NCI-H2196 treated with DMSO at 0.1 percent for 48 hours (cell line): Measurements from ENCODE around the gene KCP.

ENCODE experiments used
- DNase-seq: peaks from one replicate; lab custom pipeline; 2025; ENCODE audit not compliant: unreplicated experiment; lab: John Stamatoyannopoulos, UW

The KCP gene

DNA sequence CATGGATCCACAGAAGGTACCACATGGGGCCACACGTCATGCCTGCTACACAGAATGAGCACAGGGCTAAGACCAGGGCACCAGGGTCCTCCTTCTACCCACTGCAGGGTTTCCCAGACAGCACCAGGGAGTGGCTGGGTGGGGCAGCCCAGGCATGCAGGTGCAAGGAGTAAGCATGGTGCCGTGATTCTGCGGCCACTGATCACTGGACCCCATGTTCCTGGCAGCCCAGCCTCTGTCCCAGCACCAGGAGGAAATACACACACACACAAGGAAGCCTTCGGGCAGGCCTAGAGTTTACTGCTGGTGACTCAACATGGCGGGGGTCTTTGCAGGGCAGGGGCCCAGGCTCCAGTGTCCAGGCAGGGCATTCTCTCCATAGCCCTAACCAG is 33.9 kb downstream of the KCP start:
- DNase-seq: no peak

DNA sequence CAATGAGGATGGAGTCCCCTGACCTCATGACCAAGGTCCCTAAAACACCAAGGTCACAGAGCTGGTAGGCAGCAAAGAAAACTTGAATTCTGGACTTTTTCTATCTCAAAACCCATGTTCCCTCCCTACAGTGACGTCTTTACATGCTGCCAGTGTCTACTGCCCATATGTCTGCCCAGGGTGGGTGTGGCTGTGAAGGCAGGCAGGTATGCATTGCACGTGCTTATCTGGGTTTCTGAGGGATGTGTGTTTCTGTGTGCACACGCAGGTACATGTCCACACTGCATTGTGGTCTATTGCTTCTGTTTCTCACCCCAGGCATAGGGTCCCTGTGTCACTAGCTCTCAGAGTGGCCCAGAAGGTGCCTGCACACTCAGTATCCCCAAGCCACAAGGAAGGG is 34.4 kb downstream of the KCP start:
- DNase-seq: no peak

DNA sequence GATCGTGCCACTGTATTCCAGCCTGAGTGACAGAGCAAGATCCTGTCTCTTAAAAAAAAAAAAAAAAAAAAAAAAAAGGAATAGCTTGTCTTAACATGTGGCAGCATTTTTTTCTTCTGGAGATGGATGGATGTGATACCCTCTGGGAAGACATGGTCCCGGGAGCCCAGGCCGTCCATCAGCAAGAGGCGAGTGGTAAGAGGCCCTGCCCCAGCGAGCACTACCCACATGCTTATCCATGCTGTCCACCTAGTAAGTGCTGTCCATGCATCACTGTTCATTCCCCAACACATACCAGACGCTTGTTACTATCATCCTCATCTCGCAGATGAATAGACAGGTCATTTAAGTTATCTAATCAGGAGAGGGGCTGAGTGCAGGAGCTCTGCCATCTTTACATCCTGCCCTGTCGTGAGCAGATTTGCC is 35.0 kb downstream of the KCP start:
- DNase-seq: no peak

DNA sequence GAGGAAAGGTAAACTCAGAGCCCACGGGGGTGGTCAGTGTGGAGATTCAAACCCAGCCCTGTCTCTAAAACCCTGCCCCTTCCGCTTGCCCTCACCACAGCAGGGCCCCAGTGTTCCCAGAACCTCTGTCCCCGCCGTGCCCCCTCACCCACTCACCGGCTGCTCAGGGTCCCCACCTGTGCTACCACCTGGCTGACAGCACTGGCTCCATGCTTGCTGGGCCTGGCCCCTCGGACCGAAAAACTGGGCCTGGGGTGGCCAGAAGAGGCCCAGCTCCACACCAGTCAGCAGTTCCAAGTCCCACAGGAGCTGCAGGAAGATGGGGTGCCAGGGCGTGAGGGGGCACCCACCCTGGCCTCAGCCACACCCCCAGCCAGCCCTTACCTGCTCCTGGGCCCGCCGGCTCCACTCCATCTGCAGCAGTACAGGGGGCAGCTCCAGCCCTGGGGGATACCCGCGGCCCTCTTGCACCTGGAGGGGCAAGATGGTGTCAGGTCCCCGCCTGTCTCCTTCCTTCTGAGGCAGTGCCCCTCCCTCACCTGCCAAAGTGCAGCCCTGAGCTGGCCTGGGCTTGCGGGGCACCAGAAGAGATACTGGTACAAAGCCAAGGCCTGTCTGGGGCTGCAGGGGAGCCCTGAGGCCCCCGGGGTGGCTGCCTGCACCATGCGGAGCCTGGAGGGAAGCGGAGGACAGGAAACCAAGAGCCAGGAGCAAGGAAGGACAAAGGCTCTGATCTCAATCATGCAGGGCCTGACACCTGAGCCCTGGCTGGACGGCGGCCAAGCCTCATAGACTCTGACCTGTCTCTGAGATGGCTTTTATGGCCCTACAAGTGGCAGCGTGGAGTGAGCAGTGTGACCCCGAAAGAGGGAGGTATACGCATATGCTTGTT is 36.1 kb downstream of the KCP start:
- DNase-seq: peak; percentile 52

DNA sequence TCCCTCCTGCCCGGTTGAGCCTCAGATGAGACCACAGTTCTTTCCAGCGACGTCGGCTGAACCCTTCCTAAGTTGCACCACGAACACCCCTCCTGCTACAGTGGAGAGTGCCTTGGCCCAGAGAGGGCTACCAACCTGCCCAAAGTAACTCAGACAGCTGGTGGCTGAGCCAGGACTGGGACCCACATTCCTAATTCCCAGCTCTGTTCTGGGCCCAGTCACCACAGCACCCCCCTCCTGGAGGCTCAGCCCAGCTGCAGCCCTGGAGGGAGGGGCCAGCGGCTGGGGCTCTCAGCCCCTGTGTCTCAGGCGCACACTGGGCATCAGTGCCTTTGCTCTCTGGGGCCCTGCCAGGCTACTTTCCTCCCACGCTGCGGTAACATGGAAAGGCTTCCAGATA is 37.3 kb downstream of the KCP start:
- no peak for DNase-seq

DNA sequence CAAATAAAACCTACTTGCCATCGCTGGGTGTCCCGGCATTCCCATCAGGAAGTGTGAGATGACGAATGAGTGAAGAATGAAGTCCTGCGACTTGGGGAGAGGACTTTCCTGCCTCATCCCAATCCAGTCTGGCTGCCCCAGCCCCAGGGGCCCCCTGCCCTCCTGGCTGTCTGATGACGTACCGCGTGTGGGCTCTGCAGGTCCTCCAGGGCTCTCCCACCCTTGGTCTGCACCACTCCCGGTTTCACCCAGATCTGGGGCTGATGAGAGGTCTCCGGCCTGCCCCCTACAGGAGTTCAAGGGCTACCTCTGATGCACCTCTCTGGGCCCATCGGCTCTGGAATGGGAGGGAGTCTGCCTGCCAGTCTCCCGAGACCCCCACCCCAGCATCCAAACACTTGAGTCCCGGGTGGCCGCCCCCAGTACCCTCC is 38.1 kb downstream of the KCP start:
- no peak for DNase-seq

DNA sequence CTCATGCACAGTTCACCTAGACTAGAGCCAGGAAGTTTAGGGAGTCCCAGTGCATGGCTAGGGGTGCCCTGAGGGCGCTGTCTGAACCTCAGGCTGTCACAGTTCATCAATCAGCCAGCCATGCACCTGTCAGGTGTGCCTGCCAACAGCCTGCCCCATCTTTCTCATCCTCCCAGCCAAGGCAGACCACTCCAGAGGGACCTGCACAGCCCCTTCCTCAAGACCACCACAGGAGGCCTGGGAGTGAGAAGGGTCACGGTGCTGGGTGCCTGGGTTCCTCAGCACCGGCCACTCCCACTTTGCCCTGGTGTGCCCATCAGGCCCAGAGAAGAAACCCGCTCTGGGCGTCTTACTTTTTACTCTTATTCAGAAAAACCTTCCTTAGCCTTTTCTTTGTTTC is 39.5 kb downstream of the KCP start:
- DNase-seq: no peak

DNA sequence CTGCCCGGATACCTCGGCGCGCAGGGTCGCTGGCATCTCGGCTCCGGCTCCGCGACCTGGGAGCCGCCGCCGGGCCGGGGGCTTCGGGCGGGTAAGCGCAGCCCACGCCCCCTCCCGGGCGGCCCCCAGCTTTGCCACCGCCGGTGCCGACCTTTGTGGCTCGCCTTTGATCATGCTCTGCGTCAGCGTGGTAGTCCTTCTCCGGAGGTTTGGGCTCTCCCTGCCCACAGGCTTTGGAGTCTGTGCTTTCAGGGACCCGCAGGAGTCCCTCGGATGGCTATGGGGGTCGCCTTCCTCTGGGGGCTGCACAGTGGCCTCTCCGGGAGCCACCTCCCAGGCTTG is 40.6 kb downstream of the KCP start:
- DNase-seq: no peak

DNA sequence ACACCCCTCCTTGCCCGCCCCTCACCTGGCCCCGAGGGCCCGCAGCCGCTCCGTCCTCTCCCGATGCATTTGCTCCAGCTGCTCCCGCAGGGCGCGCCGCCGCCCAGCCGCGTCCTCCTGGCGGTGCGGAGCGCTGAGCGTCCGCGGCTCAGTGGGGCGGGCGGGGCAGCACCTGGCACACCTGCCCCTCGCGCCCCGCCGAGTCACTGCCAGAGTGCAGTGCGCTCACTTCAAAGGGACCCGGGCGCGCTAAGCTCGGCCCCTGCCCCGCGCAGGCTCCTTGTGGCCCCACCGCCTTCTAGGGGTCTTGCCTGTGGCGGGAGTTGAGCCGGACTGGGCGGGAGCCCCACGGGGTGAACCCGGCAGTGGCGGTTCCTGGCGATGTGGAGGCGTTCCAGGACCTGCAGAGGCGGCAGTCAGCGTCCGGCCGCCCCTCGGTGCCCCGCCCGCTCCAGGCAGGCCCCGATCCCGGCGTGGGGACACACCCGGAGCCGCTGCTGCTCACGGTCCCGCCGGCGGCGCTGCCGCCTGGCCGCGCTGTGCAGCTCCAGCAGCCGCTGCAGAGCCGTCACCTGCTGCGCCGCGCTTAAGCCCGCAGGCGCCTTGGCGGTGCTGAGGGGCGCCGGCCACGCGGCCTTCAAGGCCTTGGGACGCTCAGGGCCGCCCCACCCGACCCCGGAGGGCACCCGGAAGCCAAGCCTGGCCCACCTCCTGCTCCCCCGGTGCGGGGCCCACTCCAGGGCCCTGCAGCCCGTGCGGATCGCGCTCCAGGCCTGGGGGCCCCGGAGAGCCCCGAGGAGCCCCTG is 41.2 kb downstream of the KCP start:
- DNase-seq: peak; percentile 27

DNA sequence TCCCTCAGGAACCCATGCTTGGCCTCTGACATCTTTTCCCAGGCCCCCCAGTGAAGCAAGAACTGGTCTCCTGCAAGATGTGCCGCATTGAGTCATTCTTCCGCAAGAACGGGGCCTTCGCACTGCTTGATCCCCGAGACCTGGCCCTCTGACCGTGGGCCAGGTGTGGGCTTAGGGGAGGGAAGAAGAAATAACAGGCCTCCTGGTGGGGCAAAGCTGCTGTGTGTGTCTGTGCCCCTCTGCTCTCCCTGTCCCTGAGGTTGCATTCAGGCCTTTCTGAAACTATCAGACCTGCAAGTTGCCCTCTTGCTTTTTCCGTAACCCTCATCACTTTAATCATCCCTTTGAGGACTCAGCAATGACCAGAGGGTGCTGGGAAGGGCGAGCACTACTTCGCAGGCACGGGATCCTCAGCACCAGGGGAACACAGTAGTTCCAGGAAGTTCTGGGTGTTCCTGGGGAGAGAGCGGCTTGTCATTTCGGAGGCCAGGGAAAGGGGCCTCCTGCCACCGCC is 41.8 kb downstream of the KCP start:
- DNase-seq: no peak

DNA sequence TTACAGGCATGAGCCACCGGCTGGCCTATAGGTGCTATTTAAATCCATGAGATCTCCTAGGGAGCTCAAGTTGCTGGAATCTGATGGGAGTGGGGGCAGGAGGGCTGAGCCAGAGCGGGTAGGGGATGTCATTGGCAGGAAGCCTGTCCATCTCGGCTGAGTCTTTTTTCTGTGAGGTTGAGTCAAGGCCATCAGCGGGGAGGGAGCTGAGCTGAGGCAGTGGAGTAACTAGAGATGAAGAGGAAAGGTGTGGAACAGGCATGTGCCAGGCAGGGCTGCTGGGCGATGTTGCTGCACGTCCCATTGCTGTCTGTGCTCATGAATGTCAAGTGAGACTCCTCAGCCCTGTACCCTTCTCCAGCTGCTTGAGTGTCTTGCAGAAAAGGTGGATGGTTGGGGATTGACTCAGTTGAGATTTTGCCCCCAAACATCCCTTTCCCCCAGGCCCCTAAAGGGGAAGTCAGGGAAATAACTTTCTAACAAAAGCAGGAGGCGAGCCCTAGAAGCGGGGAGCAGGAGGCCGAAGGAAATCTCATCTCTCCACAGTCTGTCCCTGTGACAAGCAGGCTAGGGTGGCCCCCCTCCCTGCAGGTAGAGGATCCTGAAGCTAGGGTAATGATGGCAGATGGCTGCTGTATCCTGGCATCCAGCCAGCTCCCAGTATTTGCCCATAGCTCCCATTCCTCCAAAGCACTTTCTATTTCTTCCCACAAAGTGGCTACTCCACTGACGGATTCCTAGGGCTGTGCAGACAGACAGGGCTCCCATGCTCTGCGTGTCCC is 42.5 kb downstream of the KCP start:
- DNase-seq: peak; percentile 28

DNA sequence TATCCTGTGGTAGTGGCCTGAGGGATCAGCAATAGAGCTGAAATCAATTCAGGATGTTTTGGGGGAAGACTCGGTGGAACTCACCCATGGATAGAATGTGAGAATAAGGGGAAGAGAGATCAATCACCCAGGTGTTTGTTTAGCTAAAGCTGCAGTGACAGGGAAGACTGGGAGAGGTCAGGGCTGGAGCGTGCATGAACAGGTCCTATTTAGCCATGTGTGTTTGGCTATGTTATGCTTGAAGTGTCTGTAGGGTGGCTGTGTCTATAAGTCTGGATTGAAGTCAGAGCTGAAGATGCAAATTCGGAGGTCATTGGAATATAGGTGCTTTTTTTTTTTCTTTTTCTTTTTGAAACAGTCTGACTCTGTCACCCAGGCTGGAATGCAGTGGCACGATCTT is 43.3 kb downstream of the KCP start:
- no peak for DNase-seq

DNA sequence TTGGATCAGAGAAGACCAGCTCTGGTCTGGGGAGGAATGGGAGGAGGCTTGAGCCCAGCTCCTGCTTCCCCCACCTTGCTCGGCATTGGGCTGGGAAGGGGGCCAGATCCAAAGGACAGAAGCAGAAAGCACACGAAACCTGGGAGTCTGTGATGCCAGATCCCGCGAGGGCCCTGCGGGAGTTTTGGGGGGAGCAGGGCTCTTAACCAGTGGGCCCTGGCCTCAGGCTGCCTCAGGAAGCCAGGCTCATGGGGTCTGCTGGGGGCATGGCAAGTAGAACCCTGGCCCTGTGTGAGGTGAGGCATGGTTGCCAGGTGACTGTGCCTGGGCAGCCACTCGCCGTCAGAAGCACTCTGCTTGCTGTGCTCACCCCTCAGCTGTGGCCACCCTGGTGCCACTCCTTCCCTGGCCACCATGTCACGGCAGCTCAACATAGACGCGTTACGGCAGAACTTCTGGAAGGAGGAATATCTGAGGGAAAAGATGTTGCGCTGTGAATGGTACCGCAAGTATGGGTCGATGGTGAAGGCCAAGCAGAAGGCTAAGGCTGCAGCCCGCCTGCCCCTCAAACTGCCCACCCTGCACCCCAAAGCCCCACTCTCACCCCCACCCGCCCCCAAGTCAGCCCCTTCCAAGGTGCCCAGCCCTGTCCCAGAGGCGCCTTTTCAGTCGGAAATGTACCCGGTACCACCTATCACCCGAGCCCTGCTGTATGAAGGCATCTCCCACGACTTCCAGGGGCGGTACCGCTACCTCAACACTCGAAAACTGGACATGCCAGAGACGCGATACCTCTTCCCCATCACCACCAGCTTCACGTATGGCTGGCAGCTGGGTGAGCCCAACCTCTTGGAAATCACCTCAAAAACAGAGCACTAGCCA is 44.3 kb downstream of the KCP start:
- no peak for DNase-seq

DNA sequence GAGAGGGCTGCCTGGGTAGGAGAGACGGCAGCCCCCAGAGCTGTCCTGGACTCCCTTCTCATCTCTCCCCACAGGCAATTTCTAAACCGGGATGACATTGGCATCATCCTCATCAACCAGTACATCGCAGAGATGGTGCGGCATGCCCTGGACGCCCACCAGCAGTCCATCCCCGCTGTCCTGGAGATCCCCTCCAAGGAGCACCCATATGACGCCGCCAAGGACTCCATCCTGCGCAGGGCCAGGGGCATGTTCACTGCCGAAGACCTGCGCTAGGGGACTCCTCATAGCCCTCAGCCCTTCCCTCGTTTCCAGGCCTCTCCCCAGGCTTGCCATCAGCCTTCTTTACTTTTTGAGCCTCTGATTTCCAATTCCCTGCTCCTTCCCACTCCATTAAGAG is 45.2 kb downstream of the KCP start:
- no peak for DNase-seq

DNA sequence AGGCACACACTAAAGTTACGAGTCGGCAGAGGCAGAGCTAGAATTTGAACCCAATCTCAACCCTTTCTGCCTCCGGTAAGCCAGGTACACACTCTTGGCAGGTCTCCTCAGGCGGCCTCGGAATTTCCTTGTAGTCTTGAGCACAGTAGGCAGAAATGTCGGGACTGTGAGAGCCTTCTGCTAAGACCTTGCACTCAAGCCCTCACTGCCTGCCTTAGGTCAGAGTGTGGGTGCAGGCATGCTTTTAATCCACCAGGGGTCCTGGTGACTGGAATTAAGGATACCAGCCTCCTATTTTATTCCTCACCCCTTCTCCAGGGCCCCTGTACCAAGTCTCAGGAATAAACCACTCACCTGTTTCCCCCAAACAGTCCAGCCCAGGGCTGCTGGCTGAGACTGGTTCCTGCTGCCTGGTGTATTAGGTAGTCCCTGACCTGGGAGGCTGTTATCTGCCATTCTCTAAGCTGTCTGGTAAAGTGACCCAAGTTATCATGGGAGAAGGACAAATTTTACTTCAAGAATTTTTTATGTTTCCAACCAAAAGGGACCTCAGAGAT is 47.0 kb downstream of the KCP start:
- no peak for DNase-seq

DNA sequence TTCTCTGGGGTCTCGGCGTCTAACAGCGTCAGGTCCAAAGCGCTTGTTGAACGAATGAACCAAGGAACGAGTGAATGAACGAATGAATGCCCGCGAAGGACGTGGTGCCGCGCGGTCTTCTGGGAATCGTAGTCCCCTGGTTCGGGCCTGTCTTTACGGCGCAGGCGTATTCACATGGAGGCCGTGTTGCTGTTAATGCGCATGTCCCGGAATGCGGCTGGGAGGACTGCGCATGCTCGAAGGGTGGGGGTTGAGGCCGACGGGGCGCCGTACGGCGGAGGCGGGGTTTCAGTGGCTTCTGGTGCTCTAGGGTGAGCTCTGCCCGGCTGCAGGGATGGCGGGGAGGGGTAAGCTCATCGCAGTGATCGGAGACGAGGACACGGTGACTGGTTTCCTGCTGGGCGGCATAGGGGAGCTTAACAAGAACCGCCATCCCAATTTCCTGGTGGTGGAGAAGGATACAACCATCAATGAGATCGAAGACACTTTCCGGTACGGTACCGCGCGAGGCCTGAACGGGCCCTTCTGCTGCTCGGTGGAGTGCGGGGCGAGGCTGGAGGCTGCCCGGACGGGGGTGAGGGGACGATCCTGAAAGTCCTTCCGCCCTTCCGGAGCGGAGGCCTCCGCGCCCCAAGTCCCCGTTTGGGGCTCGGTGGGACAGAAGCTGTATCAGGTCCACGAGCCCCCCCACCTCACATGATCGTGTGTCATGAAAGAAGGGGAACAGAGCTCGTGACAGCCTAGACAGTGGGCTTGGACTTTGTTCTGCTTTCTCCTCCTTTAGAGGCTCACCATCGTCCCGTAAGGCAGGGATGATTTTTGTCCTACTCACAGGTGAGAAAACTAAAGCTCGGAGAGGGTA is 47.7 kb downstream of the KCP start, which contains the start of gene ATP6V1F:
ATP6V1F (plus strand) TSS at position 286 of the 862 bp plus-strand sequence; CDS start at position 335, 49 bp downstream.
- DNase-seq: peak; percentile 95

DNA sequence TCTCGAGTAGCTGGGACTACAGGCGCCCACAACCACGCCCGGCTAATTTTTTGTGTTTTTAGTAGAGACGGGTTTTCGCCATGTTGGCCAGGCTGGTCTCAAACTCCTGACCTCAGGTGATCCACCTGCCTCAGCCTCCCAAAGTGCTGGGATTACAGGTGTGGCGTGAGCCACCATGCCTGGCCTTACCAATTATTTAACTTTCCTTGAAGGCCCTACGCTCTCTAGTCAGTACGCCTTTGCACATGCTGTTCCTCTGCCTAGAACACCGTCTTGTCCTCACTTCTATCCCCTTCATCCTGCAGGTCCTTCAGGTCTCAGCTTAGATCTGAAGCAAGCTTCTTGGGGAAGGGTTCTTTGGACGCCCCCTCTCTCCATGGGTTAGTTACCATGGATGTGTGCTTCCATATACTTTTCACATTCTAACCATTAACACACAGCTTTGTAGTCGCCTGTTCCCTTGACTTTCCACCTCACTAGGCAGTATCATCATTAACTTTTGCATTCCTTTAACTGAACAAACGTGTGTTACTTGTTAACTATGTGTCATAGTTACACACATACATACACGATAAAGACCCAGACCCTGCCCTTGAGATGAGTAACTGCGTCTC is 48.4 kb downstream of the KCP start:
- no peak for DNase-seq
